CD14-positive monocyte (primary cell): ENCODE data around the gene MRPL10. TPM values are rescaled to one million over a fixed set of nuclear protein-coding genes. Genes with fewer than 3 reads are reported as not detected.

Source experiments
- DNase-seq, 3 donors: peaks; one replicate each; pipeline ENCODE4 v3.0.0-alpha.2; 2011 to 2022
- H2AFZ ChIP-seq: 2 replicates; pipeline ENCODE4 v1.6.0; 2012; ENCODE audit warnings: mild to moderate bottlenecking, low read depth, low read length, inconsistent platforms; ENCODE audit not compliant: insufficient read depth, poor library complexity, severe bottlenecking
- H3K27ac ChIP-seq, 2 donors: 1 replicate in 1 of 2; 2 replicates in 1 of 2; pipeline ENCODE4 v1.5.1; 2012 to 2013; ENCODE audit warnings: low read length in 2 of 2, control low read depth in 1 of 2, inconsistent platforms in 1 of 2, low read depth in 1 of 2, mild to moderate bottlenecking in 1 of 2
- H3K27me3 ChIP-seq, 2 donors: one replicate each; pipeline versions ENCODE4 v1.6.0 to v1.6.1; 2011 to 2013; ENCODE audit warnings: low read length in 2 of 2; ENCODE audit not compliant: control insufficient read depth in 2 of 2, insufficient read depth in 2 of 2
- H3K36me3 ChIP-seq, 2 donors: replicated peaks in 1 of 2; 1 replicate in 1 of 2; 2 replicates in 1 of 2; pipeline versions ENCODE4 v1.5.1 to v1.6.1; 2012 to 2013; ENCODE audit warnings: low read length in 2 of 2, control low read depth in 1 of 2, inconsistent platforms in 1 of 2, mild to moderate bottlenecking in 1 of 2; ENCODE audit not compliant: insufficient read depth in 2 of 2, control insufficient read depth in 1 of 2
- H3K4me1 ChIP-seq, 2 donors: 1 replicate in 1 of 2; 2 replicates in 1 of 2; pipeline versions ENCODE4 v1.5.1 to v1.6.1; 2012 to 2013; ENCODE audit warnings: low read length in 2 of 2, control low read depth in 1 of 2, inconsistent platforms in 1 of 2, mild to moderate bottlenecking in 1 of 2, moderate library complexity in 1 of 2; ENCODE audit not compliant: insufficient read depth in 2 of 2, control insufficient read depth in 1 of 2
- H3K4me2 ChIP-seq: replicated peaks from 2 replicates; pipeline ENCODE3; 2012; ENCODE audit warnings: low read length, moderate library complexity, mild to moderate bottlenecking; ENCODE audit not compliant: poor library complexity, severe bottlenecking; ENCODE audit errors: extremely low read depth
- H3K4me3 ChIP-seq, 3 experiments: fragments of 200-600 bp in 1 of 3; sonication (generic) in 1 of 3; replicated peaks in 1 of 3; 1 replicate in 2 of 3; 2 replicates in 1 of 3; pipeline ENCODE4 v1.5.1; 2011 to 2013; ENCODE audit warnings: low read length in 3 of 3, mild to moderate bottlenecking in 3 of 3, control low read depth in 2 of 3, low read depth in 2 of 3, inconsistent platforms in 1 of 3, moderate library complexity in 1 of 3
- H3K79me2 ChIP-seq: 2 replicates; pipeline ENCODE4 v1.6.0; 2012; ENCODE audit warnings: mild to moderate bottlenecking, control low read depth, inconsistent platforms, low read length, moderate library complexity; ENCODE audit not compliant: insufficient read depth
- H3K9ac ChIP-seq: 2 replicates; pipeline ENCODE4 v1.6.0; 2017; ENCODE audit warnings: low read length, mild to moderate bottlenecking; ENCODE audit not compliant: insufficient read depth, poor library complexity, severe bottlenecking
- H3K9me3 ChIP-seq, 2 donors: replicated peaks in 1 of 2; 1 replicate in 1 of 2; 2 replicates in 1 of 2; pipeline versions ENCODE4 v1.5.1 to v1.6.1; 2012 to 2013; ENCODE audit warnings: low read length in 2 of 2, control low read depth in 1 of 2; ENCODE audit not compliant: control insufficient read depth in 1 of 2, insufficient read depth in 1 of 2
- H4K20me1 ChIP-seq: 2 replicates; pipeline ENCODE4 v1.6.0; 2012; ENCODE audit warnings: mild to moderate bottlenecking, low read length, control low read depth, moderate library complexity; ENCODE audit not compliant: insufficient read depth
- H3K27ac Mint-ChIP-seq, 7 donors: one replicate each; pipeline ENCODE4 v1.8.0; 2020; ENCODE audit warnings: mild to moderate bottlenecking in 7 of 7, mixed read lengths in 7 of 7, moderate library complexity in 6 of 7, inconsistent platforms in 2 of 7
- H3K27me3 Mint-ChIP-seq, 3 donors: one replicate each; pipeline ENCODE4 v1.8.0; 2021 to 2022; ENCODE audit warnings: low read depth in 3 of 3, mild to moderate bottlenecking in 3 of 3, mixed read lengths in 3 of 3, moderate library complexity in 3 of 3, inconsistent platforms in 1 of 3
- H3K36me3 Mint-ChIP-seq, 2 donors: one replicate each; pipeline ENCODE4 v1.8.0; 2020; ENCODE audit warnings: mixed read lengths in 2 of 2, inconsistent platforms in 1 of 2, mild to moderate bottlenecking in 1 of 2
- H3K4me1 Mint-ChIP-seq: one replicate; pipeline ENCODE4 v1.8.0; 2020; ENCODE audit warnings: mild to moderate bottlenecking, mixed read lengths
- H3K4me3 Mint-ChIP-seq, 2 donors: one replicate each; pipeline ENCODE4 v1.8.0; 2020; ENCODE audit warnings: mild to moderate bottlenecking in 2 of 2, mixed read lengths in 2 of 2, moderate library complexity in 1 of 2
- H3K9me3 Mint-ChIP-seq, 7 donors: one replicate each; pipeline ENCODE4 v1.8.0; 2020 to 2022; ENCODE audit warnings: mixed read lengths in 7 of 7, mild to moderate bottlenecking in 6 of 7, moderate library complexity in 6 of 7, inconsistent platforms in 2 of 7
- WGBS: methylation state at CpG from one replicate; pipeline ENCODE4 v1.1.5; 2013; ENCODE audit warnings: missing lambda C conversion rate; ENCODE audit not compliant: insufficient coverage; 5-methylcytosine and 5-hydroxymethylcytosine counted together
- intact Hi-C, 2 donors: fragments of 100-400 bp; cut with micrococcal nuclease; formaldehyde crosslinking; loops; one replicate each; pipeline versions ENCODE4 v1.15.0 to v1.15.1; 2023
- polyA plus RNA-seq, 3 donors: library from polyadenylated mRNA; depleted of rRNA in 1 of 3; unstranded in 2 of 3; stranded (reverse) in 1 of 3; fragments of 300-500 nt in 2 of 3; fragments of >200 nt in 1 of 3; fragmentation: Illumina TruSeq in 2 of 3; gene quantifications; 1 replicate in 2 of 3; 2 replicates in 1 of 3; pipeline ENCODE4 v1.2.3, GENCODE V29; 2012 to 2021
- TF ChIP-seq, protein P1 (sequence below): fragments of 200-600 bp; IDR thresholded peaks from one replicate; pipeline ENCODE4 v1.8.0; 2022; ENCODE audit warnings: antibody characterized with exemption, mild to moderate bottlenecking

The MRPL10 gene
- polyA plus RNA-seq, 3 donors = 28.5 to 32.7 (median 32.6) TPM

- intact Hi-C loops = no loop called here
- H3K9me3 ChIP-seq = peaks cover 0 to 1% of the 10 kb centered on the region in 2 donors
- no peak overlapping the region for H3K4me2 ChIP-seq
Measured at GRCh38 chr17:47879028-47879585, 47.8 kb upstream of the MRPL10 start.

DNA sequence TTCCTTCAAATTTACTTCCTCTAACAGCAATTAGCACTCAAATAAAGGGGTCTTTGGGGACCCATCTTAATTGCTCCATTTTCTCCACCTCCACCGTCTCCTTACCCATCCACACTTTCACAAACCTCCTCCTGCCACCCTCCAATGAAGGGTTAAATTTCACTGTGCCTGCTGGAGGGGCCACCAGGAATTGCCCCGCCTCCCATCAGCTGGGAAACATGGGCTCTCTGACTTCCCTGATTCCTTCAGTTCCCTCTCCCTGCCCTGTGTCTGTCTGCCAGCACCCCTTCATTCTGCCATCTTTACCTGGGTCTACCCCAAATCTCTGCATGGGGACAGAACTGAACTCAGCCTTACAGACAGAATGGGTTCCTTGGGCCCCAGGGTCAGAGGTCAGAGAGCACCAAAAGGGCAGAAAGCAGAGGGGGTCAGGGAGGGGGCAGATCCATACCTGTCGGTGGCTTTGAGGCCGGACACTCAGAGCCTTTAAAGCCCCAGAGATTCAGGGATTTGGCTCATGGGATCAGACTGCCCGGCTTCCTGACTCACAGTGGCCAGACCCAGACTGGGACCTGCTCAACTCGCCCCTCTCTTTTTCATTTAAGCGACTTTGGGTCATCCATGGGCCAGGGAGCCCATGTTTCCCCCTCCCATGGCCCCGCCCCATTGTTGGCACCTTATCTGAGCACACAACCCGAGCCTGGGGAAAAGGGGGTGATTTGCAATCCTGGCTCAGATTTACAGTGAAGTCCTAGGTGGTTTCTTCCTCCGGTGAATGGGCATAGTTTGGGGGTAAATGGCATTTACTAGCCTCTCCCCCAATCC is 47.1 kb upstream of the MRPL10 start:
- H3K27ac ChIP-seq = no peak overlapping the region
- H3K36me3 ChIP-seq = no peaks in the 10 kb centered on the region
- H3K4me2 ChIP-seq = no peak overlapping the region
- H3K4me3 ChIP-seq = no peak overlapping the region
- no peaks in the 10 kb centered on the region for H3K36me3 Mint-ChIP-seq
- H3K9me3 Mint-ChIP-seq = peaks cover 3 to 8% (median 4%) of the 10 kb centered on the region in 7 donors
- no peaks in the 10 kb centered on the region for H3K27me3 ChIP-seq
- H3K4me1 ChIP-seq = peaks cover 12 to 13% of the 10 kb centered on the region in 2 donors
- peaks cover 6 to 7% of the 10 kb centered on the region in 2 donors for H3K9me3 ChIP-seq
- no peaks in the 10 kb centered on the region for H4K20me1 ChIP-seq
- TF ChIP-seq, protein P1, sequence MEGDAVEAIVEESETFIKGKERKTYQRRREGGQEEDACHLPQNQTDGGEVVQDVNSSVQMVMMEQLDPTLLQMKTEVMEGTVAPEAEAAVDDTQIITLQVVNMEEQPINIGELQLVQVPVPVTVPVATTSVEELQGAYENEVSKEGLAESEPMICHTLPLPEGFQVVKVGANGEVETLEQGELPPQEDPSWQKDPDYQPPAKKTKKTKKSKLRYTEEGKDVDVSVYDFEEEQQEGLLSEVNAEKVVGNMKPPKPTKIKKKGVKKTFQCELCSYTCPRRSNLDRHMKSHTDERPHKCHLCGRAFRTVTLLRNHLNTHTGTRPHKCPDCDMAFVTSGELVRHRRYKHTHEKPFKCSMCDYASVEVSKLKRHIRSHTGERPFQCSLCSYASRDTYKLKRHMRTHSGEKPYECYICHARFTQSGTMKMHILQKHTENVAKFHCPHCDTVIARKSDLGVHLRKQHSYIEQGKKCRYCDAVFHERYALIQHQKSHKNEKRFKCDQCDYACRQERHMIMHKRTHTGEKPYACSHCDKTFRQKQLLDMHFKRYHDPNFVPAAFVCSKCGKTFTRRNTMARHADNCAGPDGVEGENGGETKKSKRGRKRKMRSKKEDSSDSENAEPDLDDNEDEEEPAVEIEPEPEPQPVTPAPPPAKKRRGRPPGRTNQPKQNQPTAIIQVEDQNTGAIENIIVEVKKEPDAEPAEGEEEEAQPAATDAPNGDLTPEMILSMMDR = no peak
- no peak overlapping the region for H3K4me3 Mint-ChIP-seq
- peaks cover 4 to 26% (median 13%) of the 10 kb centered on the region in 3 donors for H3K27me3 Mint-ChIP-seq
- H3K27ac Mint-ChIP-seq = peak overlapping the region in 1 of 7 donors; percentile 74
- no peak overlapping the region for H2AFZ ChIP-seq
- no peak overlapping the region for H3K9ac ChIP-seq
- H3K4me1 Mint-ChIP-seq = peaks cover 24% of the 10 kb centered on the region
- no peak for DNase-seq
- intact Hi-C loops = no loop called here
- H3K79me2 ChIP-seq = no peaks in the 10 kb centered on the region
- WGBS = 95% methylated on average over 5 of the region's 10 CpGs

More at GRCh38 chr17:47879028-47879585, 47.8 kb upstream of the MRPL10 start:
- H4K20me1 ChIP-seq = no peaks in the 10 kb centered on the region
- H3K27ac ChIP-seq = no peak overlapping the region
- peaks cover 20% of the 10 kb centered on the region for H3K4me1 Mint-ChIP-seq
- DNase-seq = no peak
- H3K9ac ChIP-seq = no peak overlapping the region
- no peak overlapping the region for H2AFZ ChIP-seq
- H3K27me3 Mint-ChIP-seq = peaks cover 4 to 25% (median 12%) of the 10 kb centered on the region in 3 donors
- no peaks in the 10 kb centered on the region for H3K36me3 Mint-ChIP-seq
- peaks cover 12 to 13% of the 10 kb centered on the region in 2 donors for H3K4me1 ChIP-seq
- no peak overlapping the region for H3K27ac Mint-ChIP-seq
- peaks cover 0 to 1% (median 0%) of the 10 kb centered on the region in 7 donors for H3K9me3 Mint-ChIP-seq
- H3K79me2 ChIP-seq = no peaks in the 10 kb centered on the region
- TF ChIP-seq, protein P1 = no peak
- H3K4me3 ChIP-seq = no peak overlapping the region
- H3K27me3 ChIP-seq = no peaks in the 10 kb centered on the region
- no peaks in the 10 kb centered on the region for H3K36me3 ChIP-seq
- peak overlapping the region in 1 of 2 donors; percentile 35 for H3K4me3 Mint-ChIP-seq
- no CpG with 5 or more reads among the region's 2 CpGs for WGBS
